ENCODE results near the gene C12orf43. TPM values are rescaled to one million over a fixed set of nuclear protein-coding genes. Genes with fewer than 3 reads are reported as not detected.
A peak's percentile ranks its signal among the peaks of the same experiment; 100 is the strongest.

C12orf43 gene
- polyA plus RNA-seq, 1 donor (not counting 4 experiments of a cell fraction or from before 2014, with no cell fraction given) = 12.8 TPM

DNA sequence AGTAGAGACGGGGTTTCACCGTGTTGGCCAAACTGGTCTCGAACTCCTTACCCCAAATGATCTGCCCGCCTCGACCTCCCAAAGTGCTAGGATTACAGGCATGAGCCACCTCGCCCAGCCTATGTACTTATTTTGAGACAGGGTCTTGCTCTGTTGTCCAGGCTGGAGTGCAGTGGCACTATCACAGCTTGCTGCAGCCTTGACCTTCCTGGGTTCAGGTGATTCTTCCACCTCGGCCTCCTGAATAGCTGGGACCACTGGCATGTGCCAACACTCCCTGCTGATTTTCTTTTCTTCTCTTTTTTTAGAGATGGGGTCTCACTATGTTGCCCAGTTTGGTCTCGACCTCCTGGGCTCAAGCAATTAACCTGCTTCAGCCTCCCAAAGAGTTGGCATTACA lies 52.0 kb downstream of the C12orf43 start:
- Histone ChIP-seq H3K4me1 (ENCODE audit: control insufficient read depth, extremely low read depth, insufficient read depth, low read length) (peaks cover 15% of the 10 kb centered on the region), H3K4me3 (ENCODE audit: control insufficient read depth in 2 of 3, extremely low read depth in 1 of 3, insufficient read depth in 2 of 3, low read depth in 1 of 3, low read length in 3 of 3) (no peak overlapping the region), H3K36me3 (ENCODE audit: control insufficient read depth in 2 of 2, extremely low read depth in 1 of 2, insufficient read depth in 2 of 2, low read length in 2 of 2) (no peaks in the 10 kb centered on the region), H2AFZ (ENCODE audit: control insufficient read depth, low read length) (no peak overlapping the region), H3K27ac (ENCODE audit: control insufficient read depth, insufficient read depth, low read length) (no peak overlapping the region), H3K79me2 (ENCODE audit: control insufficient read depth, insufficient read depth, low read length) (no peaks in the 10 kb centered on the region), H3K9me1 (ENCODE audit: control insufficient read depth, extremely low read depth, insufficient read depth, low read length) (no peaks in the 10 kb centered on the region), H3K4me2 (ENCODE audit: control insufficient read depth, extremely low read depth, insufficient read depth, low read depth, low read length) (no peak overlapping the region), H3K27me3 (ENCODE audit: control insufficient read depth, extremely low read depth, insufficient read depth, low read length) (no peaks in the 10 kb centered on the region), H3K9ac (ENCODE audit: control insufficient read depth, extremely low read depth, insufficient read depth, low read length) (no peak overlapping the region), H4K20me1 (ENCODE audit: control insufficient read depth, extremely low read depth, insufficient read depth, low read length) (no peaks in the 10 kb centered on the region), H3K9me3 (ENCODE audit: control insufficient read depth, low read depth, low read length) (no peaks in the 10 kb centered on the region)
- dilution Hi-C loops (cut with MboI; ENCODE audit: extremely low pct_ligation_motif_present, low sequenced_read_pairs) = no loop called here
- TF ChIP-seq CTCF (optimal IDR thresholded peaks at IDR 0.05 in 1 of 3, IDR thresholded peaks at IDR 0.05 in 1 of 3, conservative IDR thresholded peaks at IDR 0.05 in 1 of 3; ENCODE audit: extremely low read depth in 1 of 3, insufficient read depth in 2 of 3, low read length in 3 of 3) (no peak), EZH2 (IDR thresholded peaks at IDR 0.05; ENCODE audit: low read length) (no peak)
- no peak for DNase-seq (ENCODE audit: low read depth, low spot score)
- FAIRE-seq = no peak

- peak overlapping the region; percentile 84 for H3K27ac ChIP-seq (ENCODE audit: control insufficient read depth, insufficient read depth, low read length)
- TF ChIP-seq CTCF (optimal IDR thresholded peaks at IDR 0.05 in 1 of 3, IDR thresholded peaks at IDR 0.05 in 1 of 3, conservative IDR thresholded peaks at IDR 0.05 in 1 of 3; ENCODE audit: extremely low read depth in 1 of 3, insufficient read depth in 2 of 3, low read length in 3 of 3) (peak in 2 of 3 experiments; percentile 32 to 34), EZH2 (IDR thresholded peaks at IDR 0.05; ENCODE audit: low read length) (no peak)
- H3K4me3 ChIP-seq (ENCODE audit: control insufficient read depth in 2 of 3, extremely low read depth in 1 of 3, insufficient read depth in 2 of 3, low read depth in 1 of 3, low read length in 3 of 3) = no peak overlapping the region
- H3K9me1 ChIP-seq (ENCODE audit: control insufficient read depth, extremely low read depth, insufficient read depth, low read length) = no peaks in the 10 kb centered on the region
- no peaks in the 10 kb centered on the region for H3K36me3 ChIP-seq (ENCODE audit: control insufficient read depth in 2 of 2, extremely low read depth in 1 of 2, insufficient read depth in 2 of 2, low read length in 2 of 2)
- peak; percentile 95 for FAIRE-seq
- H3K27me3 ChIP-seq (ENCODE audit: control insufficient read depth, extremely low read depth, insufficient read depth, low read length) = no peaks in the 10 kb centered on the region
- peak overlapping the region; percentile 48 for H3K9ac ChIP-seq (ENCODE audit: control insufficient read depth, extremely low read depth, insufficient read depth, low read length)
- no peaks in the 10 kb centered on the region for H3K9me3 ChIP-seq (ENCODE audit: control insufficient read depth, low read depth, low read length)
- peak; percentile 55 for DNase-seq (ENCODE audit: low read depth, low spot score)
- peak overlapping the region; percentile 45 for H3K4me2 ChIP-seq (ENCODE audit: control insufficient read depth, extremely low read depth, insufficient read depth, low read depth, low read length)
- peak overlapping the region; percentile 62 for H2AFZ ChIP-seq (ENCODE audit: control insufficient read depth, low read length)
- no peaks in the 10 kb centered on the region for H4K20me1 ChIP-seq (ENCODE audit: control insufficient read depth, extremely low read depth, insufficient read depth, low read length)
- H3K4me1 ChIP-seq (ENCODE audit: control insufficient read depth, extremely low read depth, insufficient read depth, low read length) = peaks cover 15% of the 10 kb centered on the region
- dilution Hi-C loops (cut with MboI; ENCODE audit: extremely low pct_ligation_motif_present, low sequenced_read_pairs) = no loop called here
- no peaks in the 10 kb centered on the region for H3K79me2 ChIP-seq (ENCODE audit: control insufficient read depth, insufficient read depth, low read length)
These were observed 53.7 kb downstream of the C12orf43 start for GRCh38 chr12:120962532-120963020.
